HG03457 (cell line): ENCODE data around the gene TOM1L1.

Experiments
- ATAC-seq: cut with Tn5 transposase; IDR thresholded peaks from one replicate; pipeline ENCODE4 v1.9.1; 2021; ENCODE audit warnings: moderate number of reproducible peaks; ENCODE audit not compliant: unreplicated experiment

Gene TOM1L1

DNA sequence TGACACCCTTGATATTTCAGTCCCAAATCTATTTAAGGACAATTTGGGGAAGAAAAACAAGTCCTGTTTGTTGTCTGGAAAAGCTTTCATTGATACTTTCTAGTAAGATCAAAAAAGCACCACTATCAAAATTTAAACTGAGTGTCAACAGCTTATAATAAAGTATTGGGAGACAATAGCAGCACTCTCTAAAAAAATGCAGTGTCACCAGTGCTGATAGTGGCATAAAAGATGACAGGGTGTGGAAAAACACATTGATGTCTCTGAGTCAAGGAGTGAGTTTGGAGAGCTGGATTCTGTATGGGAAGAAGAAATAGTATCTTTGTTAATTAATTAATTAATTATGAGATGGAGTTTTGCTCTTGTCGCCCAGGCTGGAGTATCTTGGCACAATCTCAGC lies 8.3 kb upstream of the TOM1L1 start:
- no peak for ATAC-seq

- ATAC-seq: no peak
Measured at GRCh38 chr17:54898576-54898975, 2.1 kb upstream of the TOM1L1 start.

- ATAC-seq: no peak
Measured at GRCh38 chr17:54899201-54899600, 1.5 kb upstream of the TOM1L1 start.

DNA sequence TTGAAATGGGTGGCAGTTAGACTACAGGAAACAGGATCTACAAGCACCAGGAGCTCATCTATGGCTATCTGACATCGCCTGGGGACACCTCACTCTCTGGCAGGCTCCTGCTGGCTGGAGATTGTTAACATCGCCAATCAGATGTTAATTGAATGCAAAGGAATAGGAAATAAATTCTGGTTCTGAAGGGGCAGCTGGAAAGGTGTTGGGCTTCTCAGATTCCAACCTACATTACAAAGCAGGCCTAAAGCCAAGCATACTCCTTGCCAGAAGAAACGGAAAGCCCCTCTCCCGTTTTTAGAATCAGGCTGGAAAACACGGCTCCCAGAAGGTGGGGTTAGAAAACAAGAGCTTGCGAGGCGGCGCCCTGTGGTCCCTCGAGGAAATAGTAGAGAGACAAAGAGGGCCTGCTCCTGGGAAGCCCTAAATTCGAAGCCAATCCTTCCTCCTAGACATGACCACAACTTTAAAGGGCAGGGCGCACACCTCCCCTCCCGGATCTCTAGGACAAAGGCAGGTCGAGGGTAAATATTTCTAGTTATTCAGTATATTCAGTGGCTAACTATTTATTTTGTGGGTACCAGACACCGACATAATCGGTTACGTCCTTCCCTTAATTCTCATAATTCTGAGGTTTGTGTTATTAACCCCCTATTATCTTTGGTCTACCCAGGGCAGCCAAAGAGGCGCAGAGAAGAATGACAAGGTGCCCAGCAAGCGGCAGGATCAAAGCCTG lies 763 bp upstream of the TOM1L1 start:
- no peak for ATAC-seq

DNA sequence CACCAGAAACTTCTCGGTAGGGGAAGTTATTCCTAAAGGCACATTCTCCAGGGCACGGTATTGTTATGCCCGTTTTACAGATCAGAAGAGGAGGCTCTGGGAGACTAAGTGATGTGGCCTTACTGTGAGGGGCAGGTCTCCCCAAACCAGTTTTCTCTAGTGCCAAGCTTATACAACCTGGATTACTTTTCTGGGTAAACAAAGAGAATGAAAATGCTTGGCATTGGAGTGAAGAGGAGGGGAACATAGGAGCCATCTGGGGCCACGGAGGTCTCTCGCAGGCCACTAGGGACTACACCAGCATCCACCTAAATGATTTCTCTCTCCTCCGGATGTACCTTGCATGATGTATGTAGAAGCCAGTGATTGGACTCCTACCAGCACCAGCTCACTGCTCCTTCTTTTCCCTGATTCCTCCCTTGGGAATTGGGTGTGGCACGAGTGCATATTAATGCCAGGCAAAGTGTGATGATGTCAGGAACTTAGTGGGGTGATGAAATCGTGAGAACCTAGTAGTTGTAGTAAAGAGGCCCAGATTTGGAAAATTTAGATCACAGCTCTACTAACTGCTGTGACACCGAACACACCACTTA lies 674 bp downstream of the TOM1L1 start:
- no peak for ATAC-seq

GRCh38 chr17:54902017-54902416 lies 1.4 kb downstream of the TOM1L1 start:
- no peak for ATAC-seq

GRCh38 chr17:54902611-54903010 lies 2.0 kb downstream of the TOM1L1 start:
- ATAC-seq: no peak

DNA sequence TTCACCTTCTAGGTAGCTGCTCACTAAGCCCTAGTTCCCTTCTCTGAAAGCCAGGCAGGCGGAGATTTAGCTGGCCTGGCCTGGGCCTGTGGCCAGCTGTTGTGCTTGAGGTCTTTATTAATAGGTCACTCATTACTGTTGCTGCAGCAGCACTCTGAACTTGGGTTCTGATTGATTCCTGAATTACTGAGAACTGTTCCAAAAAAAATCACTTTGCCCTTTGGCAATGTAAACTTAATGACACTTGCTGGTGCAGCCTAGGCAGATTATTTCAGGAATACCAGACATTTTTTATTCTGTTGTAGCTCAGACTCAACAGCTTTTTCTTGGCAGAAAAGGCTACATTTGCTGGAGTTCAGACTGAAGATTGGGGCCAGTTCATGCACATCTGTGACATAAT lies 2.7 kb downstream of the TOM1L1 start:
- no peak for ATAC-seq

DNA sequence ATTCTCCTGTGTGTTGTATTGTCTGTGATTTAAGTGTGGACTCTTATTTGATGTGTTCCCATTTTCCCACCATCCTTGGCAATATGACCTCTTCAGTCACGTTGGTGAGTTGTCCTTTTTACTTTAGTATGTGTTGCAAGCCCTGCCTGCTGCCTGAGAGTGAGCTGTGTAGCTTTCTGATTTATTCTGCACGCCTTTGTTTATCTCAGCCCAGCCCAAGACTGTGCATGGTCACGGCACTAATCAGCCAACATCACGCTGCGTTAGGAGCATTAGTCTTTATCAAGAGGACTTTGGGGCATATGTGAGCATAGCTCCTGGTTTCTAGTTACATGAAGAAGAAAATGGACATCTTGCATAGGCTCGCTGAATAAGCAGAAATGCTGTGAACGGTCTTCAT lies 6.0 kb downstream of the TOM1L1 start:
- ATAC-seq: no peak

GRCh38 chr17:54907376-54907775 lies 6.7 kb downstream of the TOM1L1 start:
- no peak for ATAC-seq

DNA sequence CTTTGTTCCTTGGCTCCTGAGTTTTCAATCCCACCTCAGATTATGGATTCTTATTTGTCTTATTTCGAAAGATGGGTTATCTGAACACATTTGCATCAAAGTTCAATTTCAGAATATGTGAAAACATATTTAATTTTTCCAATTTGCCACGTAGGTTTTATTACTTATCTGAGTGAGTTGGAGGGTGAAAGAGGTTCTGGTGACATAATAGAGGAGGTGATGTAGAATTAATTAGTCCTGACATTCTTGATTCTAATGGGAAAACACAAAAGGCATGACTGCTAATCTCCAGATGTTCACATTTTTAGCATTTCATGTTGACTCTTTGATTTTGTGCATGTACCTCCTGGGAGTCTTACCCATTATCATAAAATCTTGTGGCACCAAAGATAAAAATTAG lies 9.1 kb downstream of the TOM1L1 start:
- ATAC-seq: no peak

DNA sequence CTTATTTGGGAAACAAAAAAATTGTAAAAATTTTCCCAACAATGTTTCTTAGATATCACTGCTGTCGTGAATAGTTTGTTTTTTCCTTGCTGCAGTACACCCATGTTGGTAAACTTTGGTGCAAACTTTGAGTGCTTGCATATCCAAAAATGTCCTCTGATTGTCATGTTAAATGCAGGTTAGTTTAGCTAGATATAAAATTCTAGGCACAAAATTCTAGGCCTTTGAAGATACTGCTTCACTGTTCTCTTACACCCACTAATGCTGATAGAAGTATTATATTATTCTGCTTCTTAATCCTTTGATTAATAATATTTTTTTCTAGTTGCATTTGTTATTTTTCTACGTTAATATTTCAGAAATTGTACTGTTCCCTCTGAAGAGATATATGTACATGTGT lies 16.1 kb downstream of the TOM1L1 start:
- no peak for ATAC-seq

- ATAC-seq: no peak
Measured at GRCh38 chr17:54919425-54919824, 18.8 kb downstream of the TOM1L1 start.

DNA sequence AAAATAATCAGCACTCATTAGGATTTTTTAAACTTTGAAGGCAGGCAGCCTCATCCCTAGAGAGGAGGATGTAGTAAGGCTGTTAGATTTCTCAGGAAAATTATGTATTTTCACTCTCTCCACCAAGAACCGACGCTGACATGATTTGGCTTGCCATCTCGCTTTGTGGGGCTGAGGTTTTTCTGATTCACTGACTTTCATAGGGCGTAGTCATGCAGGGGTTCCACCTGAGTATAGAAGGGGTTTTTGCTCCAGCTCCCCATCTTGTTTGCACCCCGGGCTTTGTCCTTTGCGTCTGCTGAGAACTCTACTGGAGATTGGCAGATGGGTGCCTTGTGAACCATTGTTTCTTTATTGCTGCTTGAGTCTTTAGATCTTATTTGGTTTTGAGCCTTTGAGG lies 20.2 kb downstream of the TOM1L1 start:
- peak; percentile 61 for ATAC-seq

DNA sequence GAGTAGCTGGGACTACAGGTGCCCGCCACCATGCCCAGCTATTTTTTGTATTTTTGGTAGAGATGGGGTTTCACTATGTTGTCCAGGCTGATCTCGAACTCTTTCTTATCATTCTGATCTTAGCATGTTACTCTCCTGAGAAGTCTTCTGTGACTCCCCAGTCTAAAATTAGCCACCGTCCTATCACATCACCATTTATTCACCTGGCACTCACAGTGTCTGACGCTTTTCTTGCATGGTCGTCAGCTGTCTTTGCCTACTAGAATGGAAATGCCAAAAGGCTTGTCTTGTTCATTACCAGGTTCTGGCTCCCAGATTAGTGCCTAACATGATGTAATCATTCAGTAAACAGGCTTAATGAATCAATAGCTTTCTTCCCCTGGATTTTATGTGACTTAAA lies 23.8 kb downstream of the TOM1L1 start:
- ATAC-seq: no peak

DNA sequence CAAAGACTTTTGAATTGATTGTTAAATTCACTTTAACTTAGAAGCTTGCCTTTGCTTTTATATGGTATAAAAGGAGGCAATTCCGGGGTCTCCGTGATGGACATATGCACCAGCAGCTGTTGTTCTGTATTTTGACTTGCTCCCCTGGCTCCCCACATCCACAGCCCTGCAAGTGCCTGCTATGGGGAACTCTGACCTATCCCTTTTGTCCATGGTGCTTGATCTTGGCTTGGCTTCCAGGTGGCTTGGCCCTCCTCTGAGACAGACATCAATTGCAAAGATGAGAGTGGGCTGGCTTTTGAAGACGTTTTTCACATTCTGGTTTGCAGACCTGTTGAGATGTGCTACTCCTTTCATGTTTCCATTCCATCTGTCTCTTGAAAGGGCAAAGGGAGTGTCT lies 26.9 kb downstream of the TOM1L1 start:
- no peak for ATAC-seq

GRCh38 chr17:54932711-54933110 lies 32.1 kb downstream of the TOM1L1 start:
- no peak for ATAC-seq

- no peak for ATAC-seq
Measured at GRCh38 chr17:54933921-54934320, 33.3 kb downstream of the TOM1L1 start.

GRCh38 chr17:54935471-54935870 lies 34.8 kb downstream of the TOM1L1 start:
- ATAC-seq: no peak

GRCh38 chr17:54937018-54937417 lies 36.4 kb downstream of the TOM1L1 start:
- no peak for ATAC-seq

- no peak for ATAC-seq
Measured at GRCh38 chr17:54937426-54937825, 36.8 kb downstream of the TOM1L1 start.

DNA sequence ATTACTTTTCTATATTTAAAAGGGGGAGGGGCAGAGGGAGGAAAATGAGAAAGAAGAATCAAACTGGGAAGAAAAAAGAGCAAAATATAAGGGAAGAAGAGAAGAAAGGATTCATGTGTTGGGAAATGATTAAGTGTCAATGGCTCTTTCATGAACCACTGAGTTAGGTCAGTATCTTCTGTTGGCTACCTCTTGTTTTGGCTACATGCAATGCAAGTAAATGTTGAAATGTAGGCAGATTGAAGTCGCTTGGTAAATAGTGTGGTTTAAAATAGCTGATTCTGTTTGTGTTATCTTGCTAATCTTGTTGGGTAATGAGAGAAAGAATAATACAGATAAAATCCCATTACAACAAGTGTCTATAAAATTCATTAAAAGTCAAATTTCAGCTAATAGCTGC lies 40.6 kb downstream of the TOM1L1 start:
- no peak for ATAC-seq

DNA sequence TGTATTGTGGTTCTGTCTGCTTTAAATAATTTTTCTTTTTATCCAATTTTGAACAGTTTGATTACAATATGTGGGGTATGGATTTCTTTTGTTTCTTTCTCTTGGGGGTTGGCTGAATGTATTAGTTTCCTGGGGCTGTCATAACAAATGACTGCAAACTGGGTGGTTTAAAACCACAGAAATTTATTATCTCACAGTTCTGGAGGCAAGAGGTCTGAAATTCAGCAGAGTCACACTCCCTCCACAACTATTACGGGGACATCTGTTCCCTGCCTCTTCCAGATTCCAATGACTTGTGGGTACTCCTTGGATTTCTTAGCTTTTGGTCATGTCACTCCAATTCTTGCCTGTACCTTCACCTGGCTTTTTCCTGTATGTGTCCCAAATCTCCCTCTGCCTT lies 44.1 kb downstream of the TOM1L1 start:
- ATAC-seq: no peak
